K562 (cell line): ENCODE results near the gene SULT1B1. TPM values are rescaled to one million over a fixed set of nuclear protein-coding genes. Genes with fewer than 3 reads are reported as not detected.

Source experiments
- ATAC-seq: fragments of 200-7000 bp; cut with Tn5 transposase; 3 replicates; pipeline ENCODE4 v1.9.1; 2020; ENCODE audit warnings: moderate library complexity
- BruUV-seq: library from RNA; stranded (reverse); fragments of 400-500 nt; replicated peaks from 2 replicates; lab custom pipeline; 2021; lab: Mats Ljungman, UMichigan
- CTCF ChIA-PET: fragments of 300-600 bp; formaldehyde crosslinking; extraction: SDS; loops from one replicate; lab custom pipeline; 2021; ENCODE audit warnings: low intra/inter-chr PET ratio; lab: Yijun Ruan, JAX
- POLR2A ChIA-PET: fragments of 300-600, 350-650 bp; sonication (Branson Sonifier 250); formaldehyde crosslinking; extraction: SDS; loops from one replicate; lab custom pipeline; 2021; ENCODE audit warnings: antibody characterized with exemption, inconsistent platforms; lab: Yijun Ruan, JAX
- DNase-seq, 4 experiments: peaks; one replicate each; pipeline versions ENCODE4 v3.0.0 to v3.0.0-alpha.2; 2011 to 2018; ENCODE audit warnings: low spot score in 3 of 4, mixed read lengths in 3 of 4; ENCODE audit errors: extremely low read depth in 1 of 4
- FAIRE-seq: peaks from 2 replicates; lab custom pipeline; 2011; peaks lifted over from hg19 to GRCh38; lab: Jason Lieb, UNC
- H2AFZ ChIP-seq: 2 replicates; pipeline ENCODE4 v1.6.0; 2011; ENCODE audit warnings: low read depth, low read length, control low read depth, inconsistent platforms
- H3K27ac ChIP-seq: fragments of 200-600 bp; 3 replicates; pipeline ENCODE4 v1.8.0; 2011; ENCODE audit warnings: low read depth, mild to moderate bottlenecking, control low read depth, inconsistent platforms, low read length, moderate library complexity, mixed read lengths; ENCODE audit errors: extremely low read depth
- H3K27me3 ChIP-seq, 2 experiments: fragments of 300-600 bp in 1 of 2; 2 replicates in 1 of 2; 3 replicates in 1 of 2; pipeline versions ENCODE4 v1.6.0 to v1.8.0; 2011; ENCODE audit warnings: inconsistent platforms in 2 of 2, low read length in 2 of 2, mild to moderate bottlenecking in 1 of 2, mixed read lengths in 1 of 2, moderate library complexity in 1 of 2; ENCODE audit not compliant: control insufficient read depth in 2 of 2, insufficient read depth in 2 of 2
- H3K36me3 ChIP-seq: fragments of 300-600 bp; 3 replicates; pipeline ENCODE4 v1.8.0; 2011; ENCODE audit warnings: mild to moderate bottlenecking, low read length, inconsistent platforms; ENCODE audit not compliant: control insufficient read depth, insufficient read depth
- H3K4me1 ChIP-seq, 2 experiments: fragments of 200-600 bp in 1 of 2; replicated peaks in 1 of 2; 2 replicates in 1 of 2; 3 replicates in 1 of 2; pipeline versions ENCODE4 v1.5.1 to v1.8.0; 2011; ENCODE audit warnings: inconsistent platforms in 2 of 2, low read length in 2 of 2, mild to moderate bottlenecking in 1 of 2, mixed read lengths in 1 of 2, moderate library complexity in 1 of 2; ENCODE audit not compliant: control insufficient read depth in 2 of 2, insufficient read depth in 2 of 2
- H3K4me2 ChIP-seq: 2 replicates; pipeline ENCODE4 v1.6.1; 2011; ENCODE audit warnings: low read length, control low read depth, inconsistent platforms, mixed read lengths; ENCODE audit not compliant: insufficient read depth
- H3K4me3 ChIP-seq: fragments of 200-600 bp; sonication (generic), shearing (Covaris generic); 2 replicates; pipeline ENCODE4 v1.5.1; 2016; ENCODE audit warnings: control low read depth, inconsistent platforms
- H3K79me2 ChIP-seq: fragments of 200-600 bp; 3 replicates; pipeline ENCODE4 v1.8.0; 2011; ENCODE audit warnings: low read length, inconsistent platforms; ENCODE audit not compliant: control insufficient read depth, insufficient read depth
- H3K9ac ChIP-seq, 2 experiments: 2 replicates each; pipeline versions ENCODE4 v1.6.0 to v1.6.1; 2011; ENCODE audit warnings: low read depth in 2 of 2, low read length in 2 of 2, control low read depth in 1 of 2, inconsistent platforms in 1 of 2, mild to moderate bottlenecking in 1 of 2, mixed read lengths in 1 of 2; ENCODE audit not compliant: insufficient read depth in 1 of 2
- H3K9me1 ChIP-seq: one replicate; pipeline ENCODE4 v1.6.0; 2011; ENCODE audit warnings: inconsistent platforms, mild to moderate bottlenecking, low read length, moderate library complexity; ENCODE audit not compliant: control insufficient read depth, insufficient read depth
- H3K9me3 ChIP-seq: replicated peaks from 2 replicates; pipeline ENCODE4 v1.5.1; 2011; ENCODE audit warnings: low read depth, low read length, inconsistent platforms; ENCODE audit not compliant: control insufficient read depth, insufficient read depth
- H4K20me1 ChIP-seq: replicated peaks from 2 replicates; pipeline ENCODE4 v1.6.1; 2011; ENCODE audit warnings: low read length, inconsistent platforms, mixed read lengths; ENCODE audit not compliant: control insufficient read depth, insufficient read depth
- BMI1 ChIP-seq: fragments of 150-350 bp; IDR thresholded peaks from 2 replicates; pipeline ENCODE4 v1.6.1; 2014; ENCODE audit warnings: low read length
- CGGBP1 ChIP-seq: fragments of 250-450 bp; sonication (Bioruptor Pico); IDR thresholded peaks from 2 replicates; pipeline ENCODE4 v1.9.0; 2021; ENCODE audit warnings: mild to moderate bottlenecking
- ETV5 ChIP-seq: sonication (generic); formaldehyde crosslinking; IDR thresholded peaks from 2 replicates; pipeline ENCODE4 v1.4.0; 2020; ENCODE audit warnings: low read depth, mild to moderate bottlenecking, missing genetic modification reagents
- PHF20 ChIP-seq: fragments of 450-650 bp; IDR thresholded peaks from 2 replicates; pipeline ENCODE4 v1.6.1; 2018; ENCODE audit not compliant: partially characterized antibody
- SLC30A9 ChIP-seq: fragments of 250-450 bp; sonication (Bioruptor Pico); IDR thresholded peaks from 2 replicates; pipeline ENCODE4 v1.8.0; 2022; ENCODE audit warnings: mild to moderate bottlenecking, moderate library complexity
- UBTF ChIP-seq, 2 experiments: IDR thresholded peaks; 2 replicates each; pipeline ENCODE4 v1.6.1; 2012; ENCODE audit warnings: improper control_type of control experiment in 2 of 2, low read depth in 2 of 2, low read length in 2 of 2, borderline replicate concordance in 1 of 2
- ZNF644 ChIP-seq: fragments of 200-800 bp; sonication (Bioruptor generic); IDR thresholded peaks from 2 replicates; pipeline ENCODE4 v1.6.1; 2016; ENCODE audit warnings: low read depth, missing genetic modification characterization, missing compliant biosample characterization
- in situ Hi-C: fragments of 300-500 bp; cut with MboI; formaldehyde crosslinking; loops from 4 replicates; pipeline ENCODE4 v1.15.0; 2018; ENCODE audit warnings: inconsistent platforms, mixed read lengths
- intact Hi-C: fragments of 100-400 bp; cut with micrococcal nuclease; formaldehyde crosslinking; loops from 2 replicates; pipeline ENCODE4 v1.14.2; 2022
- polyA plus RNA-seq, 8 experiments: library from polyadenylated mRNA; depleted of rRNA in 4 of 8; stranded (reverse) in 5 of 8; unstranded in 3 of 8; fragments of >200 nt; fragmentation: Nextera tagmentation in 2 of 8; fragmentation: Illumina TruSeq in 1 of 8; extraction: Ambion mirVana in 2 of 8; extraction: Trizol in 1 of 8; gene quantifications; 2 replicates each; pipeline versions ENCODE4 v1.2.1 to v1.2.3, GENCODE V29; 2011 to 2014; ENCODE audit warnings: inconsistent platforms in 1 of 8, missing spikeins in 1 of 8
- total RNA-seq, 7 experiments: library from RNA; depleted of rRNA in 6 of 7; stranded (reverse); fragments of >200 nt in 6 of 7; fragmentation: Illumina TruSeq in 2 of 7; extraction: Trizol in 2 of 7; gene quantifications; 2 replicates each; pipeline versions ENCODE4 v1.2.1 to v1.2.3, GENCODE V29; 2011 to 2021; ENCODE audit warnings: low replicate concordance in 1 of 7

The SULT1B1 gene
- total and polyA plus RNA-seq, 9 of the 15 experiments (the other 6 are each of a cell fraction or from before 2014, with no cell fraction given), result under 0.01 TPM; not detected in 8

GRCh38 chr4:69787879-69788278 lies 27.5 kb upstream of the SULT1B1 start:
- Histone ChIP-seq H3K9me1 (no peaks in the 10 kb centered on the region), H3K79me2 (no peaks in the 10 kb centered on the region), H3K9ac (no peak overlapping the region), H2AFZ (no peak overlapping the region), H3K27me3 (no peaks in the 10 kb centered on the region), H3K36me3 (no peaks in the 10 kb centered on the region), H3K9me3 (no peaks in the 10 kb centered on the region), H3K4me3 (no peak overlapping the region), H3K4me1 (no peaks in the 10 kb centered on the region), H4K20me1 (no peaks in the 10 kb centered on the region), H3K4me2 (no peak overlapping the region), H3K27ac (no peak overlapping the region)
- DNase-seq (no peak), ATAC-seq (no peak), FAIRE-seq (no peak)
- intact Hi-C loops (no loop called here), in situ Hi-C loops (no loop called here)
- ChIA-PET POLR2A (no interaction called here), CTCF (no interaction called here)
- TF ChIP-seq CGGBP1, result no peak
- TF ChIP-seq SLC30A9, result no peak
- no peak for TF ChIP-seq BMI1
- TF ChIP-seq UBTF (IDR thresholded peaks at IDR 0.05; ENCODE audit: borderline replicate concordance in 1 of 2, low read depth in 2 of 2, low read length in 2 of 2), result no peak
- no peak for TF ChIP-seq ZNF644
- no peak for TF ChIP-seq ETV5 (CRISPR knock-in tag)
- no peak for TF ChIP-seq PHF20
- no TSS peak for BruUV-seq
